AG04449 (cell line): ENCODE results near the gene ZMYM4.

ENCODE experiments used
- CTCF ChIA-PET: fragments of 350-600 bp; formaldehyde crosslinking; extraction: SDS; loops from one replicate; lab custom pipeline; 2021; ENCODE audit warnings: antibody characterized with exemption; lab: Yijun Ruan, JAX
- POLR2A ChIA-PET: fragments of 400-600, 350-600 bp; formaldehyde crosslinking; extraction: SDS; loops from one replicate; lab custom pipeline; 2020; ENCODE audit warnings: antibody characterized with exemption, inconsistent platforms; lab: Yijun Ruan, JAX
- DNase-seq: peaks from one replicate; pipeline ENCODE4 v3.0.0-alpha.2; 2010; ENCODE audit warnings: low read depth, low spot score
- H3K4me3 ChIP-seq: 2 replicates; pipeline ENCODE4 v1.5.1; 2011; ENCODE audit warnings: low read depth, mild to moderate bottlenecking, control low read depth, low read length
- TF ChIP-seq, protein P1 (sequence below): IDR thresholded peaks from one replicate; pipeline ENCODE4 v1.5.1; 2011; ENCODE audit warnings: mild to moderate bottlenecking, moderate library complexity, low read length, control low read depth, inconsistent platforms; ENCODE audit not compliant: insufficient read depth; ENCODE audit errors: missing control alignments

Gene ZMYM4

DNA sequence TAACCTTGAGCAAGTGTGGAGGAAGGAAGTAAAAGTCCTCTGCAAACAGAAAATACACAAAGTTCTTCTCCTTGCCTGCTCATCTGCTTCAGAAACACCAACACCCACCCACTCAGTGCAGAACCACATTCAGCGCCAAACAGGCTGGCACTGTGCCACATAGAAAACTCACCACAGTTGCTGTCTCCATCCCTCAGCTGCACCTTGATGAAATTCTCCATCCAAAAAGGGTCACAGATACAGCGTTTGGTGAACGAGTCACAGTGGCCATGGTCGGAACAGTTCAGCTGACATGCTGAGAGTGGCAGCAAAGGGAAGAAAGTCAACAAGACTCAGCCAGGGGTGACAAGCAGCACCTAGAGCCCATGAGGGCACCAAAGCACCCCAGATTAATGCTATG is 174.2 kb downstream of the ZMYM4 start:
- no peak for DNase-seq
- TF ChIP-seq, protein P1, sequence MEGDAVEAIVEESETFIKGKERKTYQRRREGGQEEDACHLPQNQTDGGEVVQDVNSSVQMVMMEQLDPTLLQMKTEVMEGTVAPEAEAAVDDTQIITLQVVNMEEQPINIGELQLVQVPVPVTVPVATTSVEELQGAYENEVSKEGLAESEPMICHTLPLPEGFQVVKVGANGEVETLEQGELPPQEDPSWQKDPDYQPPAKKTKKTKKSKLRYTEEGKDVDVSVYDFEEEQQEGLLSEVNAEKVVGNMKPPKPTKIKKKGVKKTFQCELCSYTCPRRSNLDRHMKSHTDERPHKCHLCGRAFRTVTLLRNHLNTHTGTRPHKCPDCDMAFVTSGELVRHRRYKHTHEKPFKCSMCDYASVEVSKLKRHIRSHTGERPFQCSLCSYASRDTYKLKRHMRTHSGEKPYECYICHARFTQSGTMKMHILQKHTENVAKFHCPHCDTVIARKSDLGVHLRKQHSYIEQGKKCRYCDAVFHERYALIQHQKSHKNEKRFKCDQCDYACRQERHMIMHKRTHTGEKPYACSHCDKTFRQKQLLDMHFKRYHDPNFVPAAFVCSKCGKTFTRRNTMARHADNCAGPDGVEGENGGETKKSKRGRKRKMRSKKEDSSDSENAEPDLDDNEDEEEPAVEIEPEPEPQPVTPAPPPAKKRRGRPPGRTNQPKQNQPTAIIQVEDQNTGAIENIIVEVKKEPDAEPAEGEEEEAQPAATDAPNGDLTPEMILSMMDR = no peak
- H3K4me3 ChIP-seq = no peak overlapping the region
- ChIA-PET POLR2A (no interaction called here), CTCF (interaction anchor here (0.9 to 10.8 kb wide), 3 partner anchors 126 to 284 kb away, joined by 3 to 146 read pairs (median 16); no protein-coding TSS in a partner anchor)

DNA sequence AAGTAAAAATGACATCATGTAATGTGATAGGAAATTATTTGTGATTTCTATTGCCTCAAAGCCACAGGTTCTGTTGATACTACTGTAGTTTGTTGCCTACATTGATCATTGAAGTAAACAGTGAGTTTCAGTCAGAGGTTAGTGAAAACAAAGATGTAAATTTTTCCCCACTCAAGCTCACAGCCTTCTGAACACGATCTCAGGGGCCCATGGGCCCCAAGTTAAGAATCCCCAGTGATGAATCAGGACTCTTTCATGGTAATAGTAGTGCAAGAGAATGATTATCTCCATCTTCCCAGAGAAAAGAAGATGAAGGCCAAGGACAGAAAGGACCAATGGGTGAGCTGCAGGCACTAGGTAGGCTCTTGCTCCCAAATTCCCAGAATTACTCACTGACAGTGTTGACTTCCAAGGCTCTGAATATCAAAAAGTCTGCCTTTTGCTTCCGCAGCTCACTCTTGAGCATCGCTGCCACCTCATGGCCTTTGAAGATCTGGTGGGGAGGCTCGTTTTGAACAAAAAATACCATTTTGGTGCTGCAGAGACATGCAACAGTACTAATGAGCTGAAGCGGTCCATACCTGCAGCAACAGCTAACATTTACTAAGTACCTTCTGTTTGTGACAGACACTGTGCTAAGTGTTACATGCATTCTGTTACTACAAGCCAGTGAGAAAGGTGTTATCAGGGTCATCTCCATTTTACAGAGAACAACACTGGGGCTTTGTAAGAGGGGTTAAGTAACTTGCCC is 175.4 kb downstream of the ZMYM4 start:
- DNase-seq = no peak
- no peak overlapping the region for H3K4me3 ChIP-seq
- POLR2A ChIA-PET = no interaction called here
- TF ChIP-seq, protein P1 = peak; percentile 1
- CTCF ChIA-PET = interaction anchor here (1.0 to 13.7 kb wide), 11 partner anchors 8 to 657 kb away, joined by 3 to 222 read pairs (median 8); partner anchors contain the start of genes KIAA0319L and NCDN

DNA sequence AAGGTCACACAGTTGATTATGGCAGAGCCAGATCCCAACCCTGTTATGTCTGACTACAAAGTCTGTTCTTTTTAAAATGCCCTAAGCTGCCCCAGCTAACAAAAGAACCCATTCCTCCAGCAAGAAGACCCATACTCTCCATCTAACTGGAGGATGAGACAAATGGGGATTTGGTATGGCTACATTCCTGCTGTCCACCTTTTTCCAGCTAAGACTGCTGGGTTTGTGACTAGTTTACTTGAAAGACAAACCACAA is 175.9 kb downstream of the ZMYM4 start:
- TF ChIP-seq, protein P1 = no peak
- POLR2A ChIA-PET = no interaction called here
- no peak for DNase-seq
- no peak overlapping the region for H3K4me3 ChIP-seq
- CTCF ChIA-PET = interaction anchor here (1.0 to 13.7 kb wide), 11 partner anchors 9 to 658 kb away, joined by 3 to 222 read pairs (median 6); partner anchors contain the start of genes KIAA0319L and NCDN

DNA sequence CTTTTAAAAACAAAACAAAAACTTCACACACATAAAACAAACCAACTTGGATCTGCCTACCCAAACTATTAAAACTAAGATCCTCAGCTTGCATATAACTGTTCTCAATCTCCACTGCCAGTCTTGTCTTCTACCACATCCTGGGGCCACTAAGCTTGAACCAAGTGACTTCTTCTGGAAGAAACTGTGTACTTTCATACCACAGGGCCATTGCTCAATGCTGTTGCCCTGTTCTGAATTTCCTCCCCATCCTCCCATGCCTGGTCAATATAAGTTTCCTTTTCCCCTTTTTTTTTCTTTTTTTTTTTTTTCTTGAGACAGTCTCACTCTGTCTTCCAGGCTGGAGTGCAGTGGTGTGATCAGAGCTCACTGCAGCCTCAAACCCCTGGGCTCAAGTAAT is 178.8 kb downstream of the ZMYM4 start:
- POLR2A ChIA-PET = no interaction called here
- CTCF ChIA-PET = interaction anchor here (0.6 to 13.7 kb wide), 9 partner anchors 9 to 325 kb away, joined by 4 to 326 read pairs (median 74); partner anchors contain the start of genes C1orf216, CLSPN, KIAA0319L and NCDN
- no peak for DNase-seq
- TF ChIP-seq, protein P1 = no peak
- H3K4me3 ChIP-seq = no peak overlapping the region

DNA sequence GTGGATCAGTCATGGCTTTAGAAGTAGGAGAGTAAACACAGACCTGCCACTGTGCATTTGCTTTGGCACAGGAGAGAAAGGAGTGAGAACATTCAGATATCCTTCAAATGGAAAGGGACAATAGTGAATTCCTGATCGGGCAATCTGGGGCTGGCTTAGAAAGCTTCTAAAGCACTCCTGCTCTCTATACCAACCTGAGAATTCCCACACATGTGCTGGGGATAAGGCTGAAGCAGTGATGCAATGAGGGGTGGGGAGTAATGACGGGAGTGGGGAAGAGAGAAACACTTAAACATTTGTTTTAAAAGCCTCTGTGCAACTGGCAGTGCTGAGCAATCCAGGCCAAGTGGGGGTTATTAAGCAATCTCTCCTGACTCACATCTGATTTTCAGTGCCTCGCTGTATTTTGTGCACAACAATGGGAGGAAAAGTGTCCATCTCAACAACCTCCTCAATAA is 179.9 kb downstream of the ZMYM4 start:
- TF ChIP-seq, protein P1 = no peak
- ChIA-PET POLR2A (no interaction called here), CTCF (interaction anchor here (0.8 to 13.7 kb wide), 13 partner anchors 9 to 324 kb away, joined by 3 to 326 read pairs (median 25); partner anchors contain the start of genes C1orf216, CLSPN, KIAA0319L and NCDN)
- no peak overlapping the region for H3K4me3 ChIP-seq
- DNase-seq = peak; percentile 86

DNA sequence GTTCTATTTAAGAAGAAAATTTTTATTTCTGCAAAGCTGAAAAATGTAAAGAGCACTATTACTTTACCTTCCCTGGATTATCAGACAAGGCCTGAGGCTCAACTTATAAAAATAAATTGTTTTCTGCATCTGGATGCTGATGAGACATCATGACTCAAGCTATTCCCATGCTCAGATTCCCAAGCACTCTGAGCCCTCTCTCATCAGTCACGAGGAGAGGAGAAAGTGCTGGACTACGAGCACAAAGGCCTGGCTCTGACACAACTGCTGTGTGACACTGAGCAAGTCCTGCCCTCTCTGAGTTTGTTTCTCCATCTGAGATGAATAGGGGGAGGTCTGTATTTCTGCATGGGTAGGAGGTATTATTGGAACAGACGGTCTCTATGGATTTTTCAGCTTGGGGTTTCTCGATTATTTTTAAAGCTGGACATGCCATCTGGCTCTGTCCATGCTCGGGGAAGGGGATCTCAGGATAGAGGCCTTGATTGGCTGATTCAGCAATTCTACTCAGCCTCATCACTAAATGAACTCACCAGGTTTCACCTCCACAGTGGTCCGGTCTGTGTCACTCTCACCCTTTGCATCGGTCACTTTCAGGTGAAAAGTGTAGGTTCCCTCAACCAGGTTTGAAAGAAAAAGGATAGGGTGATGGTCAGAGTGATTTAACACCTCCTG is 181.0 kb downstream of the ZMYM4 start:
- POLR2A ChIA-PET = no interaction called here
- CTCF ChIA-PET = interaction anchor here (0.6 to 13.7 kb wide), 23 partner anchors 8 to 663 kb away, joined by 3 to 326 read pairs (median 7); partner anchors contain the start of genes C1orf216, CLSPN, KIAA0319L and NCDN
- H3K4me3 ChIP-seq = no peak overlapping the region
- peak; percentile 86 for DNase-seq
- TF ChIP-seq, protein P1 = no peak
